Panc1 (cell line): Measurements from ENCODE around the gene PAQR9.

ENCODE experiments used
- POLR2AphosphoS5 ChIP-seq: IDR thresholded peaks from 2 replicates; pipeline ENCODE4 v1.6.1; 2012; ENCODE audit warnings: mild to moderate bottlenecking, low read depth, low read length, moderate library complexity
- REST ChIP-seq, 2 experiments: IDR thresholded peaks; 2 replicates each; pipeline ENCODE4 v1.6.1; 2011 to 2012; ENCODE audit warnings: low read depth in 2 of 2, control low read depth in 1 of 2, low read length in 1 of 2, mild to moderate bottlenecking in 1 of 2, moderate library complexity in 1 of 2; ENCODE audit not compliant: insufficient read depth in 1 of 2
- TCF7L2 ChIP-seq: IDR thresholded peaks from 2 replicates; pipeline ENCODE4 v1.6.1; 2011; ENCODE audit warnings: mild to moderate bottlenecking, low read depth, low read length, inconsistent platforms
- TF ChIP-seq, protein P1 (sequence below): fragments of 450-650 bp; IDR thresholded peaks from 2 replicates; pipeline ENCODE4 v1.5.1; 2017; ENCODE audit warnings: mild to moderate bottlenecking

- TF ChIP-seq, protein P1, sequence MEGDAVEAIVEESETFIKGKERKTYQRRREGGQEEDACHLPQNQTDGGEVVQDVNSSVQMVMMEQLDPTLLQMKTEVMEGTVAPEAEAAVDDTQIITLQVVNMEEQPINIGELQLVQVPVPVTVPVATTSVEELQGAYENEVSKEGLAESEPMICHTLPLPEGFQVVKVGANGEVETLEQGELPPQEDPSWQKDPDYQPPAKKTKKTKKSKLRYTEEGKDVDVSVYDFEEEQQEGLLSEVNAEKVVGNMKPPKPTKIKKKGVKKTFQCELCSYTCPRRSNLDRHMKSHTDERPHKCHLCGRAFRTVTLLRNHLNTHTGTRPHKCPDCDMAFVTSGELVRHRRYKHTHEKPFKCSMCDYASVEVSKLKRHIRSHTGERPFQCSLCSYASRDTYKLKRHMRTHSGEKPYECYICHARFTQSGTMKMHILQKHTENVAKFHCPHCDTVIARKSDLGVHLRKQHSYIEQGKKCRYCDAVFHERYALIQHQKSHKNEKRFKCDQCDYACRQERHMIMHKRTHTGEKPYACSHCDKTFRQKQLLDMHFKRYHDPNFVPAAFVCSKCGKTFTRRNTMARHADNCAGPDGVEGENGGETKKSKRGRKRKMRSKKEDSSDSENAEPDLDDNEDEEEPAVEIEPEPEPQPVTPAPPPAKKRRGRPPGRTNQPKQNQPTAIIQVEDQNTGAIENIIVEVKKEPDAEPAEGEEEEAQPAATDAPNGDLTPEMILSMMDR, result peak; percentile 57
- TF ChIP-seq POLR2AphosphoS5, result no peak
- TF ChIP-seq TCF7L2, result no peak
- TF ChIP-seq REST (IDR thresholded peaks at IDR 0.05; ENCODE audit: insufficient read depth in 1 of 2, low read depth in 2 of 2, low read length in 1 of 2), result no peak
Measured at GRCh38 chr3:142931222-142931621, 32.3 kb downstream of the PAQR9 start.
